ENCODE data around the gene ZSCAN5C.

The ZSCAN5C gene

GRCh38 chr19:56253737-56254136 lies 51.7 kb downstream of the ZSCAN5C start:
- Histone ChIP-seq H3K4me1 (ENCODE audit: control insufficient read depth, insufficient read depth, low read length) (no peaks in the 10 kb centered on the region), H3K36me3 (ENCODE audit: control insufficient read depth in 2 of 2, insufficient read depth in 1 of 2, low read length in 2 of 2) (no peaks in the 10 kb centered on the region), H3K9me3 (ENCODE audit: control insufficient read depth, insufficient read depth, low read depth, low read length) (no peaks in the 10 kb centered on the region), H3K27ac (ENCODE audit: extremely low read depth, low read depth, low read length) (no peak overlapping the region), H3K4me3 (ENCODE audit: low read depth, low read length) (no peak overlapping the region)
- TF ChIP-seq ZNF654 (tag by site-specific recombination; IDR thresholded peaks at IDR 0.05; ENCODE audit: low read depth): peak; percentile 41
- TF ChIP-seq ZNF510 (tag by site-specific recombination; IDR thresholded peaks at IDR 0.05; ENCODE audit: insufficient replicate concordance): no peak
- CTCF ChIA-PET: interaction anchor here (0.6 to 6.1 kb wide), 48 partner anchors 7 to 845 kb away, joined by 3 to 118 read pairs (median 6); partner anchors contain the start of genes EDDM13 and ZSCAN5A
- POLR2A ChIA-PET: interaction anchor here (0.7 to 1.4 kb wide), 5 partner anchors 12 to 173 kb away, joined by 3 to 6 read pairs (median 5); no protein-coding TSS in a partner anchor

- POLR2A ChIA-PET: no interaction called here
- Histone ChIP-seq H3K9me3 (ENCODE audit: control insufficient read depth, insufficient read depth, low read depth, low read length) (no peaks in the 10 kb centered on the region), H3K36me3 (ENCODE audit: control insufficient read depth in 2 of 2, insufficient read depth in 1 of 2, low read length in 2 of 2) (no peaks in the 10 kb centered on the region; a peak in 1 of 3 replicates), H3K4me1 (ENCODE audit: control insufficient read depth, insufficient read depth, low read length) (no peaks in the 10 kb centered on the region), H3K27ac (ENCODE audit: extremely low read depth, low read depth, low read length) (no peak overlapping the region), H3K4me3 (ENCODE audit: low read depth, low read length) (no peak overlapping the region)
- CTCF ChIA-PET: interaction anchor here (0.6 kb wide), 1 partner anchor 491 kb away, joined by 3 read pairs; no protein-coding TSS in a partner anchor
- TF ChIP-seq EGR2 (tag by site-specific recombination; IDR thresholded peaks at IDR 0.05; ENCODE audit: low read depth) (peak; percentile 46; the same call in 1 of the 2 replicates), ZBTB7A (tag by site-specific recombination; IDR thresholded peaks at IDR 0.05; ENCODE audit: low read depth) (no peak)
Observed at GRCh38 chr19:56258272-56258671, 56.2 kb downstream of the ZSCAN5C start.
